GM23338 (cell line): ENCODE results near the gene EZH1. TPM values are rescaled to one million over a fixed set of nuclear protein-coding genes. Genes with fewer than 3 reads are reported as not detected.

Experiments used
- ATAC-seq: fragments of 200-7000 bp; cut with Tn5 transposase; 3 replicates; pipeline ENCODE4 v1.9.1; 2020
- DNase-seq: peaks from one replicate; pipeline ENCODE4 v3.0.0-alpha.2; 2015; ENCODE audit warnings: low spot score
- H2AFZ ChIP-seq: fragments of 200-600 bp; sonication (generic); 2 replicates; pipeline ENCODE4 v1.8.0; 2016; ENCODE audit warnings: antibody characterized with exemption, mild to moderate bottlenecking, moderate library complexity
- H3F3A ChIP-seq: fragments of 200-600 bp; sonication (generic); replicated peaks from 2 replicates; pipeline ENCODE4 v1.8.0; 2017; ENCODE audit warnings: antibody characterized with exemption, mixed run types, low read depth
- H3K27ac ChIP-seq: fragments of 200-600 bp; sonication (generic); 2 replicates; pipeline ENCODE4 v1.6.1; 2016; ENCODE audit warnings: low read depth
- H3K27me3 ChIP-seq: fragments of 200-600 bp; sonication (generic); 2 replicates; pipeline ENCODE4 v1.8.0; 2016; ENCODE audit warnings: mild to moderate bottlenecking, mixed run types, moderate library complexity; ENCODE audit not compliant: insufficient read depth
- H3K36me3 ChIP-seq: fragments of 200-600 bp; sonication (generic); 2 replicates; pipeline ENCODE4 v1.8.0; 2016; ENCODE audit warnings: mild to moderate bottlenecking; ENCODE audit not compliant: insufficient read depth
- H3K4me1 ChIP-seq: fragments of 200-600 bp; sonication (generic); 2 replicates; pipeline ENCODE4 v1.8.0; 2016; ENCODE audit warnings: mild to moderate bottlenecking, moderate library complexity; ENCODE audit not compliant: insufficient read depth
- H3K4me2 ChIP-seq: fragments of 200-600 bp; sonication (generic); 2 replicates; pipeline ENCODE4 v1.7.1; 2017; ENCODE audit warnings: mixed run types
- H3K4me3 ChIP-seq: fragments of 200-600 bp; sonication (generic); 2 replicates; pipeline ENCODE4 v1.6.1; 2016; ENCODE audit warnings: mixed run types
- H3K79me2 ChIP-seq: fragments of 200-600 bp; sonication (generic); replicated peaks from 2 replicates; pipeline ENCODE4 v1.8.0; 2017; ENCODE audit warnings: mild to moderate bottlenecking; ENCODE audit not compliant: insufficient read depth
- H3K9me2 ChIP-seq: fragments of 200-600 bp; sonication (generic); 2 replicates; pipeline ENCODE4 v1.8.0; 2017; ENCODE audit not compliant: insufficient read depth
- H4K20me1 ChIP-seq: fragments of 200-600 bp; sonication (generic); replicated peaks from 2 replicates; pipeline ENCODE4 v1.8.0; 2017; ENCODE audit warnings: mild to moderate bottlenecking; ENCODE audit not compliant: insufficient read depth
- H3K27ac Mint-ChIP-seq: 2 replicates; pipeline ENCODE4 v1.8.0; 2020; ENCODE audit warnings: inconsistent platforms, mild to moderate bottlenecking, moderate library complexity, mixed read lengths
- H3K27me3 Mint-ChIP-seq: 3 replicates; pipeline ENCODE4 v1.8.0; 2022; ENCODE audit warnings: low read depth, mild to moderate bottlenecking, moderate library complexity, mixed read lengths, inconsistent platforms; ENCODE audit not compliant: insufficient read depth, poor library complexity
- H3K36me3 Mint-ChIP-seq: 3 replicates; pipeline ENCODE4 v1.8.0; 2021; ENCODE audit warnings: low read depth, mild to moderate bottlenecking, inconsistent platforms, moderate library complexity, mixed read lengths
- H3K4me1 Mint-ChIP-seq: 3 replicates; pipeline ENCODE4 v1.8.0; 2020; ENCODE audit warnings: mild to moderate bottlenecking, inconsistent platforms, mixed read lengths
- H3K4me3 Mint-ChIP-seq: 3 replicates; pipeline ENCODE4 v1.8.0; 2021; ENCODE audit warnings: moderate library complexity, mild to moderate bottlenecking, inconsistent platforms, mixed read lengths
- H3K9me3 Mint-ChIP-seq: 3 replicates; pipeline ENCODE4 v1.8.0; 2020; ENCODE audit warnings: moderate library complexity, mild to moderate bottlenecking, inconsistent platforms, mixed read lengths
- EZH2phosphoT487 ChIP-seq: fragments of 200-600 bp; sonication (generic); IDR thresholded peaks from one replicate; pipeline ENCODE4 v1.8.1; 2018; ENCODE audit warnings: antibody characterized with exemption; ENCODE audit not compliant: unreplicated experiment
- JUNB ChIP-seq: IDR thresholded peaks from one replicate; pipeline ENCODE4 v1.6.1; 2016; ENCODE audit warnings: antibody characterized with exemption; ENCODE audit not compliant: unreplicated experiment
- polyA plus RNA-seq: library from polyadenylated mRNA; unstranded; fragments of >200 nt; fragmentation: Nextera tagmentation; extraction: Ambion mirVana; gene quantifications from 2 replicates; pipeline ENCODE4 v1.2.1, GENCODE V29; 2016
- total RNA-seq: library from RNA; depleted of rRNA; stranded (reverse); fragments of >200 nt; shearing (Covaris generic); gene quantifications from 2 replicates; pipeline ENCODE4 v1.2.3, GENCODE V29; 2014
- TF ChIP-seq, protein P1 (sequence below): fragments of 250-450 bp; sonication (Bioruptor Pico); IDR thresholded peaks from 2 replicates; pipeline ENCODE4 v1.5.0; 2020; ENCODE audit warnings: mild to moderate bottlenecking, moderate library complexity

The EZH1 gene
- total and polyA plus RNA-seq, 2 experiments from 2014 or later: 16.9 to 18.0 TPM

DNA sequence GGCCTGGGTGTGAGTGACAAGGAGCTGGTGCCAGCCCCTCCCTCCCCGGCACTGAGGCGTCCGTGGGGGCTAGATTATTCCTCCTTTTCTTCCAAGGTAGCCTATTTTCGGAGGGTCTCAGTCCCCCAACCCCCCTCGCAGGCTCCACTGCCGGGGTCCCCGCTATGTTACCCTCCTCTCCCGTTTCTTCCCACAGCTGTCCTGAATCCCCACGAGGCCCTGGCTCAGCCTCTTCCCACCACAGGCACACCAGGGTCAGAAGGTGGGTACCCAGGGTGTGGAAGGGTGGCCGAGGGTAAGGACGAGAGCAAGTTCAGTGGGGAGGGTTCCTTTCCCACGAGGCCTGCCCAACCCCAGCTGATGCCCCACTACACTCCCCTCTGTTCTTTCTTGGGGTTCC, 16.8 kb upstream of the EZH1 start:
- Mint-ChIP-seq H3K27me3 (peaks cover 41% of the 10 kb centered on the region), H3K36me3 (no peaks in the 10 kb centered on the region), H3K9me3 (no peaks in the 10 kb centered on the region), H3K4me1 (peaks cover 24% of the 10 kb centered on the region), H3K27ac (no peak overlapping the region), H3K4me3 (peak overlapping the region; percentile 39)
- Histone ChIP-seq H2AFZ (peak overlapping the region; percentile 81; the same call in 1 of the 2 replicates), H3K27me3 (peaks cover 40% of the 10 kb centered on the region), H4K20me1 (no peaks in the 10 kb centered on the region), H3F3A (no peaks in the 10 kb centered on the region; the same call in 1 of the 2 replicates), H3K27ac (no peak overlapping the region), H3K79me2 (no peaks in the 10 kb centered on the region), H3K4me1 (peaks cover 15% of the 10 kb centered on the region; the same call in 1 of the 2 replicates), H3K9me2 (no peaks in the 10 kb centered on the region), H3K4me2 (peak overlapping the region; percentile 96), H3K4me3 (peak overlapping the region; percentile 80), H3K36me3 (no peaks in the 10 kb centered on the region; the same call in 1 of the 2 replicates)
- no peak for ATAC-seq
- no peak for DNase-seq
- no peak for TF ChIP-seq JUNB
- TF ChIP-seq, protein P1, sequence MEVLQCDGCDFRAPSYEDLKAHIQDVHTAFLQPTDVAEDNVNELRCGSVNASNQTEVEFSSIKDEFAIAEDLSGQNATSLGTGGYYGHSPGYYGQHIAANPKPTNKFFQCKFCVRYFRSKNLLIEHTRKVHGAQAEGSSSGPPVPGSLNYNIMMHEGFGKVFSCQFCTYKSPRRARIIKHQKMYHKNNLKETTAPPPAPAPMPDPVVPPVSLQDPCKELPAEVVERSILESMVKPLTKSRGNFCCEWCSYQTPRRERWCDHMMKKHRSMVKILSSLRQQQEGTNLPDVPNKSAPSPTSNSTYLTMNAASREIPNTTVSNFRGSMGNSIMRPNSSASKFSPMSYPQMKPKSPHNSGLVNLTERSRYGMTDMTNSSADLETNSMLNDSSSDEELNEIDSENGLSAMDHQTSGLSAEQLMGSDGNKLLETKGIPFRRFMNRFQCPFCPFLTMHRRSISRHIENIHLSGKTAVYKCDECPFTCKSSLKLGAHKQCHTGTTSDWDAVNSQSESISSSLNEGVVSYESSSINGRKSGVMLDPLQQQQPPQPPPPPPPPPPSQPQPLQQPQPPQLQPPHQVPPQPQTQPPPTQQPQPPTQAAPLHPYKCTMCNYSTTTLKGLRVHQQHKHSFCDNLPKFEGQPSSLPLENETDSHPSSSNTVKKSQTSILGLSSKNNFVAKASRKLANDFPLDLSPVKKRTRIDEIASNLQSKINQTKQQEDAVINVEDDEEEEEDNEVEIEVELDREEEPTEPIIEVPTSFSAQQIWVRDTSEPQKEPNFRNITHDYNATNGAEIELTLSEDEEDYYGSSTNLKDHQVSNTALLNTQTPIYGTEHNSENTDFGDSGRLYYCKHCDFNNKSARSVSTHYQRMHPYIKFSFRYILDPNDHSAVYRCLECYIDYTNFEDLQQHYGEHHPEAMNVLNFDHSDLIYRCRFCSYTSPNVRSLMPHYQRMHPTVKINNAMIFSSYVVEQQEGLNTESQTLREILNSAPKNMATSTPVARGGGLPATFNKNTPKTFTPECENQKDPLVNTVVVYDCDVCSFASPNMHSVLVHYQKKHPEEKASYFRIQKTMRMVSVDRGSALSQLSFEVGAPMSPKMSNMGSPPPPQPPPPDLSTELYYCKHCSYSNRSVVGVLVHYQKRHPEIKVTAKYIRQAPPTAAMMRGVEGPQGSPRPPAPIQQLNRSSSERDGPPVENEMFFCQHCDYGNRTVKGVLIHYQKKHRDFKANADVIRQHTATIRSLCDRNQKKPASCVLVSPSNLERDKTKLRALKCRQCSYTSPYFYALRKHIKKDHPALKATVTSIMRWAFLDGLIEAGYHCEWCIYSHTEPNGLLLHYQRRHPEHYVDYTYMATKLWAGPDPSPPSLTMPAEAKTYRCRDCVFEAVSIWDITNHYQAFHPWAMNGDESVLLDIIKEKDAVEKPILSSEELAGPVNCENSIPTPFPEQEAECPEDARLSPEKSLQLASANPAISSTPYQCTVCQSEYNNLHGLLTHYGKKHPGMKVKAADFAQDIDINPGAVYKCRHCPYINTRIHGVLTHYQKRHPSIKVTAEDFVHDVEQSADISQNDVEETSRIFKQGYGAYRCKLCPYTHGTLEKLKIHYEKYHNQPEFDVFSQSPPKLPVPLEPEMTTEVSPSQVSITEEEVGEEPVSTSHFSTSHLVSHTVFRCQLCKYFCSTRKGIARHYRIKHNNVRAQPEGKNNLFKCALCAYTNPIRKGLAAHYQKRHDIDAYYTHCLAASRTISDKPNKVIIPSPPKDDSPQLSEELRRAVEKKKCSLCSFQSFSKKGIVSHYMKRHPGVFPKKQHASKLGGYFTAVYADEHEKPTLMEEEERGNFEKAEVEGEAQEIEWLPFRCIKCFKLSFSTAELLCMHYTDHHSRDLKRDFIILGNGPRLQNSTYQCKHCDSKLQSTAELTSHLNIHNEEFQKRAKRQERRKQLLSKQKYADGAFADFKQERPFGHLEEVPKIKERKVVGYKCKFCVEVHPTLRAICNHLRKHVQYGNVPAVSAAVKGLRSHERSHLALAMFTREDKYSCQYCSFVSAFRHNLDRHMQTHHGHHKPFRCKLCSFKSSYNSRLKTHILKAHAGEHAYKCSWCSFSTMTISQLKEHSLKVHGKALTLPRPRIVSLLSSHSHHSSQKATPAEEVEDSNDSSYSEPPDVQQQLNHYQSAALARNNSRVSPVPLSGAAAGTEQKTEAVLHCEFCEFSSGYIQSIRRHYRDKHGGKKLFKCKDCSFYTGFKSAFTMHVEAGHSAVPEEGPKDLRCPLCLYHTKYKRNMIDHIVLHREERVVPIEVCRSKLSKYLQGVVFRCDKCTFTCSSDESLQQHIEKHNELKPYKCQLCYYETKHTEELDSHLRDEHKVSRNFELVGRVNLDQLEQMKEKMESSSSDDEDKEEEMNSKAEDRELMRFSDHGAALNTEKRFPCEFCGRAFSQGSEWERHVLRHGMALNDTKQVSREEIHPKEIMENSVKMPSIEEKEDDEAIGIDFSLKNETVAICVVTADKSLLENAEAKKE (CRISPR knock-in tag): no peak

DNA sequence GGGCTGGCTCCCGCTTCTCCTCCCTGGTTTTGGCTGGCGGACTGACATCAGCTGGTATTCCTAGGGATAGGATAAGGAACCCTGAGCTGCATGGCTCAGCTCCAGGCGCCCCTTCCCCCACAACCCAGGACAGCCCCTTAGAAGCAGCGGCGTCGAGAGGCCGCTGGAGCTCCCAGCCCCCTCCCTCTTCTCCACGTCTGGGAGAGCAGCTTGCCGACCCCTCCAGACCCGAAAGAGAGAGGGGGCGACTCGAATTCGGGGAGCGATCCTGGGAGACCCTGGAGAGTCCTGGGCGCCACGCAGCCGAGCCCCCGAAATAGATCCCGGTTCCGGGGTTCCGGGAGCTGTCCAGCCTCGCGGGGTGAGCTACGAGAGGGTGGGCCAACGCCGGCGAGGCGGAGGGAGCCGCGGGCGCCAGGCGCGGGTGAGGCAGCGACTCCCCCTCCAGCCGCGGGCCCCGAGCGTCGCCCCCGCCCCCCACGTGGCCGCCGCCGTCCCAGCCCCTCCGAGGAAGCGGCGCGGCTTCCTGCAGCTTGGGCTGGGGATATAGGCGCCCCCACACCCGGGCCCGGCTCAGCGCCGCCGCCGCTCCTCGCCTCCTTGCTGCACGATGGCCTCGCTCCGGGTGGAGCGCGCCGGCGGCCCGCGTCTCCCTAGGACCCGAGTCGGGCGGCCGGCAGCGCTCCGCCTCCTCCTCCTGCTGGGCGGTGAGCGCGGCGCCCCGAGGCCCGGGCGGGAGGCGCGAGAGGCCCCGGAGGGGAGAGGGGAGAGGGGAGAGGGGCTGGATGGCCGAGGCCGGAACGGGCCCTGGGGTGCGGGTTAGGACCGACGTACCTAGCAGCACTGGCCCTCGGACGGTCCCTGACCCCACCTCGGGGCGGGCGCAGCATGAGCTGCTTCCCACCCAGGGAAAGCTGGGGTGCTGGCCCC, 16.1 kb upstream of the EZH1 start, which contains the start of gene RAMP2:
TSS of gene RAMP2 (plus strand) at position 576 of the 930 bp plus-strand sequence. CDS start at position 611, 35 bp downstream.
- no peaks in the 10 kb centered on the region for H4K20me1 ChIP-seq
- H3K27me3 ChIP-seq: peaks cover 40% of the 10 kb centered on the region
- no peak within 1 kb of the TSS for H3K27ac Mint-ChIP-seq
- no peaks in the 10 kb centered on the region; the same call in 1 of the 2 replicates for H3K36me3 ChIP-seq
- no peaks in the 10 kb centered on the region for H3K36me3 Mint-ChIP-seq
- peak within 1 kb of the TSS; percentile 80 for H3K4me3 ChIP-seq
- peak within 1 kb of the TSS; percentile 96 for H3K4me2 ChIP-seq
- ATAC-seq (peak; percentile 74), DNase-seq (peak; percentile 73)
- no peaks in the 10 kb centered on the region for H3K9me3 Mint-ChIP-seq
- no peak within 1 kb of the TSS for H3K27ac ChIP-seq
- H3K4me1 ChIP-seq: peaks cover 15% of the 10 kb centered on the region; the same call in 1 of the 2 replicates
- peak within 1 kb of the TSS; percentile 68 for H3K4me3 Mint-ChIP-seq
- H2AFZ ChIP-seq: peak within 1 kb of the TSS; percentile 97
- H3K27me3 Mint-ChIP-seq: peaks cover 41% of the 10 kb centered on the region
- peaks cover 24% of the 10 kb centered on the region for H3K4me1 Mint-ChIP-seq
- H3K9me2 ChIP-seq: no peaks in the 10 kb centered on the region
- H3K79me2 ChIP-seq: no peaks in the 10 kb centered on the region
- H3F3A ChIP-seq: no peaks in the 10 kb centered on the region; the same call in 1 of the 2 replicates
- TF ChIP-seq JUNB: no peak
- TF ChIP-seq EZH2phosphoT487: no peak
- TF ChIP-seq, protein P1 (CRISPR knock-in tag): no peak
